Activated CD4-positive, alpha-beta T cell treated with anti-CD3 and anti-CD28 coated beads for 36 hours (primary cell): Measurements from ENCODE around the gene SIRT1. TPM values are rescaled to one million over a fixed set of nuclear protein-coding genes. Genes with fewer than 3 reads are reported as not detected.
A peak's percentile ranks its signal among the peaks of the same experiment; 100 is the strongest.
"Not testable (repeated sequence)": the region's sequence is repeated elsewhere in the genome, so short reads cannot be mapped to it uniquely, and the experiment has no call there.

Experiments used
- ATAC-seq: fragments of 200-7000 bp; cut with Tn5 transposase; one replicate; pipeline ENCODE4 v1.10.0; 2021; ENCODE audit warnings: mild to moderate bottlenecking, moderate library complexity
- CTCF ChIA-PET: fragments of 350-600 bp; sonication (Branson Sonifier 250); formaldehyde crosslinking; loops from one replicate; lab custom pipeline; 2021; ENCODE audit warnings: antibody characterized with exemption; lab: Charles Lee
- POLR2A ChIA-PET: fragments of 350-600 bp; sonication (Branson Sonifier 250); formaldehyde crosslinking; loops from one replicate; lab custom pipeline; 2021; ENCODE audit warnings: antibody characterized with exemption, inconsistent platforms; lab: Charles Lee
- DNase-seq: peaks from one replicate; pipeline ENCODE4 v3.0.0-alpha.2; 2020
- H3K27ac Mint-ChIP-seq: one replicate; pipeline ENCODE4 v1.8.0; 2021; ENCODE audit warnings: mixed read lengths
- H3K27me3 Mint-ChIP-seq: one replicate; pipeline ENCODE4 v1.8.0; 2021; ENCODE audit warnings: mixed read lengths
- H3K36me3 Mint-ChIP-seq: one replicate; pipeline ENCODE4 v1.8.0; 2021; ENCODE audit warnings: low read depth, mixed read lengths
- H3K4me1 Mint-ChIP-seq: one replicate; pipeline ENCODE4 v1.8.0; 2021; ENCODE audit warnings: mixed read lengths
- H3K4me3 Mint-ChIP-seq: one replicate; pipeline ENCODE4 v1.8.0; 2021; ENCODE audit warnings: mild to moderate bottlenecking, moderate library complexity, mixed read lengths
- H3K9me3 Mint-ChIP-seq: one replicate; pipeline ENCODE4 v1.8.0; 2021; ENCODE audit warnings: low read depth, mixed read lengths
- intact Hi-C, 2 experiments: fragments of 100-400 bp; cut with DNase I in 1 of 2; cut with micrococcal nuclease in 1 of 2; formaldehyde crosslinking; loops; one replicate each; pipeline versions ENCODE4 v1.14.2 to v1.15.1; 2022 to 2024; cut with DNase I, micrococcal nuclease
- total RNA-seq, 2 experiments: library from RNA; stranded (reverse); gene quantifications; one replicate each; pipeline ENCODE4 v1.2.3, GENCODE V29; 2021

The SIRT1 gene
- total RNA-seq, 2 experiments from 2014 or later = 19.6 to 23.5 TPM

DNA sequence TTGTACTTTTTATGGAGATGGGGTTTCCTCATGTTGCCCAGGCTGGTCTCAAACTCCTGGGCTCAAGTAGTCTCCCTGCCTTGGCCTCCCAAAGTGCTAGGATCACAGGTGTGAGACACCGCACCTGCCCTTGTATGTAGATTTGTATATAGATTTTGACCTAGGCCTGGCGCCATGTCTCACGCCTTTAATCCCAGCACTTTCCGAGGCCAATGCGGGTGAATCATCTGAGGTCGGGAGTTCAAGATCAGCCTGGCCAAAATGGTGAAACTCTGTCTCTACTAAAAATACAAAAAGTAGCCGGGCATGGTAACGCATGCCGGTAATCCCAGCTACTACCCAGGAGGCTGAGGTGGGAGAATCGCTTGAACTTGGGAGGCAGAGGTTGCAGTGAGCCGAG, 7.0 kb upstream of the SIRT1 start:
- CTCF ChIA-PET = interaction anchor here (0.6 to 1.5 kb wide), 3 partner anchors 22 to 281 kb away, joined by 3 to 9 read pairs (median 3); no protein-coding TSS in a partner anchor
- POLR2A ChIA-PET = interaction anchor here (0.6 kb wide), 1 partner anchor 631 kb away, joined by 4 read pairs; no protein-coding TSS in a partner anchor

DNA sequence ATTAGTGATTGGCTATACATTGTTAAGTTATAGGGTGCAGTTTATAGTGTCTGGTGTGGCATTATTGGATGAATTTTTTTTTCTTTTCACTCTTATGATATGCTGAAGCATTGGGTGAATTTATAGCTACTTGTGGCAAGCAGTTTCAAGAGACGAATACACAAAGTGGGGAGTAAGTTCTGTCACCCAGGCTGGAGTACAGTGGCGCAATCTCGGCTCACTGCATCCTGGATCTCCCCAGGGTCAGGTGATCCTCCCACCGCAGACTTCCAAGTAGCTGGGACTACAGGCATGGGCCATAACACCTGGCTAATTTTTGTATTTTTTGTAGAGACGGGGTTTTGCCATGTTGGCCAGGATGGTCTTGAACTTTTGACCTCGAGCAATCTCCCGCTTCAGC, 6.3 kb upstream of the SIRT1 start:
- CTCF ChIA-PET = interaction anchor here (1.2 to 1.5 kb wide), 2 partner anchors 23 to 280 kb away, joined by 3 to 9 read pairs; no protein-coding TSS in a partner anchor
- Mint-ChIP-seq H3K27me3 (no peaks in the 10 kb centered on the region), H3K27ac (no peak overlapping the region), H3K36me3 (no peaks in the 10 kb centered on the region), H3K9me3 (no peaks in the 10 kb centered on the region), H3K4me1 (no peaks in the 10 kb centered on the region), H3K4me3 (no peak overlapping the region)
- intact Hi-C loops = no loop called here
- POLR2A ChIA-PET = interaction anchor here (0.6 kb wide), 1 partner anchor 631 kb away, joined by 4 read pairs; no protein-coding TSS in a partner anchor
- ATAC-seq (no peak), DNase-seq (no peak)

More for the DNA sequence above, 7.0 kb upstream of the SIRT1 start:
- H3K9me3 Mint-ChIP-seq, H3K36me3 Mint-ChIP-seq, H3K27ac Mint-ChIP-seq, H3K27me3 Mint-ChIP-seq, DNase-seq, H3K4me3 Mint-ChIP-seq, intact Hi-C loops, ATAC-seq, H3K4me1 Mint-ChIP-seq: not testable (repeated sequence)

DNA sequence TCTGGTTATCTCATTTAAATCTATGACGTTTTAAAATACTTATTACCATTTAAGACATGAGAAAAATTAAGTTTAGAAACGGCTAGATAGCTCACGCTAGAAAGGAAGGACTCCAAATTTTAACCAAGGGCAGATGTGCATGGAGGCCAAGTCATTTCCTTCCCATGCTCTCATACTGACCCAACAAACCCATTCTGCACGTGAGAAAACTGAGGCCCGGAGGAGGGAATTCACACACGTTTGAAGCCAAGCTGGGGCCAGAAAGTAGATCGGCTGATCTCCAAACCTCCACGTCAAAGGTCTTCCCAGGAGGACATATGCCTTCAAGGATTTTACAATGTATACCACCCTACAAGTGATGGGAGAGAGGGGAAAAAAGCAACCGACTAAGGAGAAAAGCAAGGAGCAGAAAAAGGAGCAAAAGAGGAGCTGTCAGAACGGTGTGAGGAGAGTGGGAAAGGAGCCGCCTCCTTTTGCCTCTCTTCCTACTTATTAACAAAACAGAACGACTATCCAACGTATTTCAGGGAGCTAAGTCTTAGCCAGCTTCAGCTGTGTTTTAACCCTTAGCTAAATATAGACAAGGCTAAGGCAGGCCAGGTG, 645 bp upstream of the SIRT1 start:
- H3K9me3 Mint-ChIP-seq = no peaks in the 10 kb centered on the region
- POLR2A ChIA-PET = interaction anchor here (0.5 to 0.7 kb wide), 2 partner anchors 11 to 30 kb away, joined by 3 to 16 read pairs; no protein-coding TSS in a partner anchor
- peak overlapping the region; percentile 93 for H3K27ac Mint-ChIP-seq
- CTCF ChIA-PET = interaction anchor here (0.6 to 2.1 kb wide), 10 partner anchors 10 to 274 kb away, joined by 3 to 8 read pairs (median 4); no protein-coding TSS in a partner anchor
- peak; percentile 3 for ATAC-seq
- H3K4me1 Mint-ChIP-seq = peaks cover 20% of the 10 kb centered on the region
- intact Hi-C loops = loop anchor here (1.0 to 2.0 kb wide), 4 partner anchors 29 to 448 kb away; partner anchors contain the start of genes HERC4 (in 2 of the 2), HNRNPH3 (in 1 of the 2) and PBLD (in 1 of the 2)
- H3K27me3 Mint-ChIP-seq = no peaks in the 10 kb centered on the region
- H3K36me3 Mint-ChIP-seq = peaks cover 20% of the 10 kb centered on the region
- DNase-seq = no peak
- H3K4me3 Mint-ChIP-seq = peak overlapping the region; percentile 93

GRCh38 chr10:67884842-67885670, 600 bp downstream of the SIRT1 start:
- CTCF ChIA-PET = interaction anchor here (1.2 to 2.1 kb wide), 3 partner anchors 30 to 271 kb away, joined by 4 to 8 read pairs (median 7); no protein-coding TSS in a partner anchor
- intact Hi-C loops = loop anchor here (1.0 to 2.0 kb wide), 6 partner anchors 30 to 447 kb away; partner anchors contain the start of genes HERC4 (in 2 of the 2), HNRNPH3 (in 1 of the 2) and PBLD (in 1 of the 2)
- Mint-ChIP-seq H3K9me3 (no peaks in the 10 kb centered on the region), H3K27me3 (no peaks in the 10 kb centered on the region), H3K36me3 (peaks cover 29% of the 10 kb centered on the region), H3K27ac (peak overlapping the region; percentile 87), H3K4me3 (peak overlapping the region; percentile 93), H3K4me1 (peaks cover 28% of the 10 kb centered on the region)
- ATAC-seq (peak; percentile 86), DNase-seq (peak; percentile 89)
- POLR2A ChIA-PET = interaction anchor here (0.7 kb wide), 1 partner anchor 328 kb away, joined by 6 read pairs; no protein-coding TSS in a partner anchor

GRCh38 chr10:67893637-67894036, 9.2 kb downstream of the SIRT1 start:
- DNase-seq (no peak), ATAC-seq (no peak)
- Mint-ChIP-seq H3K27ac (no peak overlapping the region), H3K27me3 (no peaks in the 10 kb centered on the region), H3K4me3 (no peak overlapping the region), H3K9me3 (no peaks in the 10 kb centered on the region), H3K36me3 (peaks cover 34% of the 10 kb centered on the region), H3K4me1 (peaks cover 23% of the 10 kb centered on the region)
- ChIA-PET POLR2A (interaction anchor here (0.6 kb wide), 1 partner anchor 123 kb away, joined by 4 read pairs; no protein-coding TSS in a partner anchor), CTCF (interaction anchor here (0.7 kb wide), 1 partner anchor 19 kb away, joined by 4 read pairs; no protein-coding TSS in a partner anchor)
- intact Hi-C loops = no loop called here

DNA sequence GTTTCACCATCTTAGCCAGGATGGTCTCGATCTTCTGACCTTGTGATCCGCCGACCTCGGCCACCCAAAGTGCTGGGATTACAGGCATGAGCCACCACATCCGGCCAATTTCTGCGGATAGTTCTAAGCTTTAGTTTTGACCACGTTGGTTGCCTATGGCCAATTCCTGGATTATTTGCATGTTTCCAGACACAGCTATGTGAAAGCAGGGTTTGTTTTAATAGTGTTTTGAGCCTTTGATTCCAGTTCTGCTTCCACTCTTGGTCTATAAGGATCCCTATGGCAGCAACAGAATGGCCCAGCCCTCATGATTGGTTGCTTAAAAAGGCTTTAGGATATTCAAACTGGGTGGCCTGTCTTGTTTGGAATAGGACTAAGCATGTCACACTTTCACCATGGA, 19.1 kb downstream of the SIRT1 start:
- CTCF ChIA-PET = interaction anchor here (1.1 kb wide), 1 partner anchor 47 kb away, joined by 3 read pairs; no protein-coding TSS in a partner anchor
- ATAC-seq (no peak), DNase-seq (no peak)
- Mint-ChIP-seq H3K9me3 (no peaks in the 10 kb centered on the region), H3K4me1 (peaks cover 20% of the 10 kb centered on the region), H3K27ac (no peak overlapping the region), H3K27me3 (no peaks in the 10 kb centered on the region), H3K4me3 (no peak overlapping the region), H3K36me3 (peaks cover 37% of the 10 kb centered on the region)
- POLR2A ChIA-PET = no interaction called here
- intact Hi-C loops = no loop called here

DNA sequence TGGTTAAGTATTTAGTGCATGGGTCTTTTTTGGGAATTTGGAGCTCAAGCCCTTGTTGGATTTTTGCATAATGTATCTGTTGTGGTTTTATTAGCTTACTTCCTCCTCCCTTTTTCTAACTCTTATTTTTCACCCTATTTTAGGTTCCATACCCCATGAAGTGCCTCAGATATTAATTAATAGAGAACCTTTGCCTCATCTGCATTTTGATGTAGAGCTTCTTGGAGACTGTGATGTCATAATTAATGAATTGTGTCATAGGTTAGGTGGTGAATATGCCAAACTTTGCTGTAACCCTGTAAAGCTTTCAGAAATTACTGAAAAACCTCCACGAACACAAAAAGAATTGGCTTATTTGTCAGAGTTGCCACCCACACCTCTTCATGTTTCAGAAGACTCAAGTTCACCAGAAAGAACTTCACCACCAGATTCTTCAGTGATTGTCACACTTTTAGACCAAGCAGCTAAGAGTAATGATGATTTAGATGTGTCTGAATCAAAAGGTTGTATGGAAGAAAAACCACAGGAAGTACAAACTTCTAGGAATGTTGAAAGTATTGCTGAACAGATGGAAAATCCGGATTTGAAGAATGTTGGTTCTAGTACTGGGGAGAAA, 28.0 kb downstream of the SIRT1 start:
- Mint-ChIP-seq H3K4me3 (no peak overlapping the region), H3K4me1 (peaks cover 35% of the 10 kb centered on the region), H3K9me3 (no peaks in the 10 kb centered on the region), H3K27ac (peak overlapping the region; percentile 68), H3K27me3 (no peaks in the 10 kb centered on the region), H3K36me3 (peaks cover 58% of the 10 kb centered on the region)
- intact Hi-C loops = no loop called here
- ChIA-PET CTCF (interaction anchor here (0.7 to 1.7 kb wide), 4 partner anchors 18 to 243 kb away, joined by 3 to 5 read pairs (median 4); no protein-coding TSS in a partner anchor), POLR2A (interaction anchor here (0.6 kb wide), 1 partner anchor 8 kb away, joined by 5 read pairs; no protein-coding TSS in a partner anchor)
- DNase-seq (no peak), ATAC-seq (peak; percentile 56)

DNA sequence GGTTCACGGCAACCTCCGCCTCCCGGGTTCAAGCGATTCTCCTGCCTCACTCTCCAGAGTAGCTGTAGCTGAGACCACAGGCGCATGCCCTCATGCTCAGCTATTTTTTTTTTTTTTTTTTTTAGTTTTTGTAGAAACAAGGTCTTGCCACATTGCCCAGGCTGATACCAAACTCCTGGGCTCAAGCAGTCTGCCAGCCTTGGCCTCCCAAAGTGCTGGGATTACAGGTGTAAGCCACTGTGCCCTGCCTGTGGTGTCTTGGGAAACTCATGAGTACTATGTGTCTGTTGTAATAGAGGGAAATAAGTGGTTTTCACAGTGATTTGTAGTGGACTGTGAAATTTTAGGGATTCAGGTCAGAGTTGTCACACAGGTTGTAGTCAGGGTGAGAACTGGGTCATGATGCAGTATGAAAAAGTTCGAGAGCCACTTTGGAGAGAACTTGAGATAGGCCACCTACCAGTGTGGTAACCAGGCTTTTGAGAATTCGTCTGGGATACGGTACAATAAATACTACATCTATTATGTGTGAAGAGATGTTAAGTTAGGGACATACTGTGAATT, 30.4 kb downstream of the SIRT1 start:
- no peaks in the 10 kb centered on the region for H3K9me3 Mint-ChIP-seq
- H3K36me3 Mint-ChIP-seq = peaks cover 49% of the 10 kb centered on the region
- intact Hi-C loops = no loop called here
- CTCF ChIA-PET = no interaction called here
- H3K4me3 Mint-ChIP-seq = no peak overlapping the region
- peak overlapping the region; percentile 67 for H3K27ac Mint-ChIP-seq
- H3K27me3 Mint-ChIP-seq = no peaks in the 10 kb centered on the region
- peaks cover 38% of the 10 kb centered on the region for H3K4me1 Mint-ChIP-seq
- no peak for DNase-seq
- POLR2A ChIA-PET = interaction anchor here (0.7 kb wide), 1 partner anchor 431 kb away, joined by 3 read pairs; no protein-coding TSS in a partner anchor
- ATAC-seq = no peak

GRCh38 chr10:67917169-67917568, 32.7 kb downstream of the SIRT1 start:
- Mint-ChIP-seq H3K4me3 (no peak overlapping the region), H3K36me3 (peaks cover 39% of the 10 kb centered on the region), H3K4me1 (peaks cover 31% of the 10 kb centered on the region), H3K9me3 (no peaks in the 10 kb centered on the region), H3K27ac (peak overlapping the region; percentile 13), H3K27me3 (no peaks in the 10 kb centered on the region)
- ChIA-PET CTCF (interaction anchor here (1.3 to 1.8 kb wide), 3 partner anchors 34 to 239 kb away, joined by 3 to 7 read pairs (median 6); no protein-coding TSS in a partner anchor), POLR2A (no interaction called here)
- ATAC-seq (no peak), DNase-seq (no peak)
- intact Hi-C loops = no loop called here

- H3K36me3 Mint-ChIP-seq = peaks cover 34% of the 10 kb centered on the region
- DNase-seq = no peak
- peaks cover 26% of the 10 kb centered on the region for H3K4me1 Mint-ChIP-seq
- H3K4me3 Mint-ChIP-seq = no peak overlapping the region
- no peak for ATAC-seq
- ChIA-PET POLR2A (no interaction called here), CTCF (interaction anchor here (1.0 to 1.8 kb wide), 3 partner anchors 13 to 238 kb away, joined by 3 to 7 read pairs (median 4); no protein-coding TSS in a partner anchor)
- H3K27me3 Mint-ChIP-seq = no peaks in the 10 kb centered on the region
- H3K9me3 Mint-ChIP-seq = no peaks in the 10 kb centered on the region
- no peak overlapping the region for H3K27ac Mint-ChIP-seq
- intact Hi-C loops = no loop called here
These were observed 33.2 kb downstream of the SIRT1 start for GRCh38 chr10:67917679-67918078.
